ENCODE data around the gene RASSF5.
"Not testable (repeated sequence)": the region's sequence is repeated elsewhere in the genome, so short reads cannot be mapped to it uniquely, and the experiment has no call there.

RASSF5 gene

DNA sequence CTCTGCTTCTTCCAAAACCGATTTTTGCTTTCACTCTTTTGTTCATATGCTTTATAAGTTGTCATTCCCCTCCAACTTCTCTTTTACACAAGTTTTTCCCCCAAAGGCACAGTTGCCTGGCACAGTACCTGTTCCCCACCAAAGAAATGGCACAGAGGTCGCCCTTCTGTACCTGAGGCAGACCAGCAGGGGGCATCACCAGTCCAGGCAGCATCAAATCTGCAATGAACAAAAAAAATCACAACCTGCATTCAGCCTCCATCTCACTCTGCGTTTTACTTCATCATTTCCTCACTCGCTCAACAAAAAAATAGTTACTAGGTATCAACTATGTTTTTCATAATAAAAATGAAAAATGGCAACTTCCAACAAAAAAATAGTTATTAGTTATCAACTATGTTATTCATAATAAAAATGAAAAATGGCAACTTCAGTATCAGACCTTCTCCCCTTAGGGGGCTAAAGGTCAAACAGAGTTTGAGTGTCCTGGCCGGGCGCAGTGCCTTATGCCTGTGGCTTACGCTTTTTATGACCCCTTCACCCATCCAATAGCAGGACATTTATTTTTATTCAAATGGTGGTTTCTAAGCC, 100.9 kb downstream of the RASSF5 start:
- Histone ChIP-seq H3K36me3 (ENCODE audit: insufficient read depth, low read length) (peaks cover 57% of the 10 kb centered on the region), H3K4me1 (ENCODE audit: insufficient read depth, low read length) (peaks cover 8% of the 10 kb centered on the region), H3K27ac (ENCODE audit: low read depth, low read length) (no peak overlapping the region), H3K4me3 (ENCODE audit: low read depth in 1 of 2, low read length in 2 of 2) (no peak overlapping the region), H3K27me3 (ENCODE audit: control insufficient read depth in 1 of 2, insufficient read depth in 2 of 2, low read length in 2 of 2) (no peaks in the 10 kb centered on the region), H3K9me3 (ENCODE audit: low read length) (no peaks in the 10 kb centered on the region), H3K9ac (ENCODE audit: low read length) (no peak overlapping the region)

DNA sequence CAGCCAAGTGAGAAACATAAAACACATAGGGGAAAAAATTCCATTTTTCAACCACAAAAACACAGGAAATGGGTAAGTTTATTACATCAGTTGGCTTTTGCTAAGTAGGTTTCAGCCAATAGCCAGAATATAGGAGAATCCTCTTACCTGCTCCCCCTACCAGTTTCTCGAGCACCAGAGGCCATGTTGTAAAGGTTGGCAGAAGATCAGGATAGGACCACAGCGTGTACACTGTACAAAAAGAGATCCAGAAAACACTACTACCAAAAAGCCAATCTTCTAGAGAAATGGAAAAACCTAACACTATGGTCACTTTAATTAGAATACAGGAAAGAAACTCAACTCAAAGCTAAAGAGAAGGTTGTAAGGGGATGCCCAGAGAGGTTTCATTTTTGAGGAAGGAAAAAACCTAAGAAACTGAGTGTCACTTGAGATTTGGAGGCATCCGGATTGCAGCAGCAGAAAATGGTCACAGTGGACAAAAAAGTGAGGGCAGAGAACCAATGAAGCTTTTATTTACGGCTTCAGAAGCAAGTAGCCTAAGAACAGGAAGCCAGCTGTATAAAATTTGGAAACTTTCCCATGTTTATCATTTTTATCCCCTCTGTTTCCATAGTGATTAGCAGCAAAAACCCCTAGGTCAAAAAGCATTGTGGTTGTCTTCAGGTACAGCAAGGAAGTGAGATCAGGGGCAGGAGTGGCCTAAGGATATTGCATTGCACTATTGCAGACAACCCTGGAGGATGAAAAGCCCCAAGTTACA, 102.1 kb downstream of the RASSF5 start:
- Histone ChIP-seq H3K4me1 (ENCODE audit: insufficient read depth, low read length) (peaks cover 8% of the 10 kb centered on the region), H3K4me3 (ENCODE audit: low read depth in 1 of 2, low read length in 2 of 2) (no peak overlapping the region), H3K9me3 (ENCODE audit: low read length) (no peaks in the 10 kb centered on the region), H3K36me3 (ENCODE audit: insufficient read depth, low read length) (peaks cover 48% of the 10 kb centered on the region), H3K27ac (ENCODE audit: low read depth, low read length) (no peak overlapping the region), H3K9ac (ENCODE audit: low read length) (no peak overlapping the region), H3K27me3 (ENCODE audit: control insufficient read depth in 1 of 2, insufficient read depth in 2 of 2, low read length in 2 of 2) (no peaks in the 10 kb centered on the region)

DNA sequence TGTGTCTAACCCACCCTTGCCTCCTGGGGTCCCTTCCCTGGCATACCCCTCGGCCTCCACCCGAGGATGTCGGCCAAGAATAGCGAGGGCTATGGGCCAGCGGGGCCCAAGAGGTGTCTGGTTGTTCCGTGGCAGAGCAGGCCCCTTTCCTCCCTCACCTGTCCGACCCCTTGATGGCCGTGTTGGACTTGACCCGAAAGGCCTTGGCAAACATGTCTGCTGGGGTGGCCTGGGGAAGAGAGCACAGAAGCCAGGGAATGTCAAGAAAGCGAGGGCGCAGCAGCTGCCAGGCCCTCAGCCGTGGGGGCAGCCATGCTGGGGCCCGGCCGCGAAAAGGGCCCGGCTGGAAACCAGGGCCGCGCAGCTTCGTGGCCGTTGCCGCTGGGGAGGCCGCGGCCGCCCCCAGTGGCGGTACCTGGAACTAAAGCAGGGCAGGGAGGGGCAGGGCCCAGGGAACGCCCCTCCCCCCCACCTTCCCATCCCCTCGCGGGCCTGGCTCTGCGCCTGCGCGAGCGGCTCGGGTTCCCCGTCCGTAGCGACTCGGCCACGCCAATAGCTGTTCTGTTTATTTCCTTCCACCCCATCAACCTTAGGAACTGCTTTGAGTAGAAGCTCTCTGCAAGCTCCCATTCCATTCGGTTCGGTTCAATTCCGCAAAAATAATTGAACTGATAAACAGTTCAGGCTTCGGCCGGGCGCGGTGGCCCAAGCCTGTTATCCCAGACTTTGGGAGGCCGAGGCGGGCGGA, 105.0 kb downstream of the RASSF5 start, which contains the start of gene EIF2D:
Gene EIF2D (minus strand): TSS at position 337 of the 748 bp plus-strand sequence. CDS start 123 bp downstream, at position 214.
- Histone ChIP-seq H3K9me3 (ENCODE audit: low read length) (no peaks in the 10 kb centered on the region), H3K9ac (ENCODE audit: low read length) (peak within 1 kb of the TSS; percentile 99), H3K27me3 (ENCODE audit: control insufficient read depth in 1 of 2, insufficient read depth in 2 of 2, low read length in 2 of 2) (no peaks in the 10 kb centered on the region), H3K4me1 (ENCODE audit: insufficient read depth, low read length) (peaks cover 8% of the 10 kb centered on the region), H3K4me3 (ENCODE audit: low read depth in 1 of 2, low read length in 2 of 2) (peak within 1 kb of the TSS; percentile 80 to 99), H3K36me3 (ENCODE audit: insufficient read depth, low read length) (peaks cover 21% of the 10 kb centered on the region), H3K27ac (ENCODE audit: low read depth, low read length) (peak within 1 kb of the TSS; percentile 79)

DNA sequence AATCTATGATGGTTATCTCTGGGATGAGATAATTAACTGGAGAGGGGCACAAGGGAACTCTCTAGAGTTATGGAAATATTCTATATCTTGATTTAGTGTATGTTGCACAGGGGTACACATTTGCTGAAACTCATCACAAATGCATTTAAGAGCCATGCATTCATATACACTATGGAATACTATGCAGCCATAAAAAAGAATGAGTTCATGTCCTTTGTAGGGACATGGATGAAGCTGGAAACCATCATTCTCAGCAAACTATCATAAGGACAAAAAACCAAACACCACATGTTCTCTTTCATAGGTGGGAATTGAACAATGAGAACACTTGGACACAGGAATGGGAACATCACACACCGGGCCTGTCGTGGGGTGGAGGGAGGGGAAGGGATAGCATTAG, 119.1 kb downstream of the RASSF5 start:
- H3K4me3 ChIP-seq (ENCODE audit: low read depth in 1 of 2, low read length in 2 of 2); H3K4me1 ChIP-seq (ENCODE audit: insufficient read depth, low read length); H3K9me3 ChIP-seq (ENCODE audit: low read length); H3K9ac ChIP-seq (ENCODE audit: low read length); H3K36me3 ChIP-seq (ENCODE audit: insufficient read depth, low read length); H3K27ac ChIP-seq (ENCODE audit: low read depth, low read length); H3K27me3 ChIP-seq (ENCODE audit: control insufficient read depth in 1 of 2, insufficient read depth in 2 of 2, low read length in 2 of 2): not testable (repeated sequence)

DNA sequence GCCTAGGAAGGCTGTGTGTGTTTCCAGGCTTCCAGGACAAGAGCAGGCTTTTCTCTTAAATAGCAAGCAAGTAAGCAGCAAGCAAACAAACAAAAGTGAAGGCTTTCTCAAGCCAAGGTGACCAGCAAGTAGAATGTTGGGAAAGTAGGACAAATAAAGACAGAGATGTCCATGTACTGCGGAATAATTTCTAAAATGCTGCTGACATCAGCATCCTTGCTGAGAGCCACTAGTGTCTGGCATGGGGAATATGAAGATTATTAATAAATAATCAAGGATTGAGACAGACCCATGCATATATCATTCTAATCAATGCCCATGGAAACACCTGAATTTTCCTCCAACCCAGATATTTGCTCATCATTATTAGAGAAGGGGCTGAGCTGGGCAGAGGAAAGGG, 121.6 kb downstream of the RASSF5 start:
- Histone ChIP-seq H3K9me3 (ENCODE audit: low read length) (no peaks in the 10 kb centered on the region), H3K4me1 (ENCODE audit: insufficient read depth, low read length) (no peaks in the 10 kb centered on the region), H3K36me3 (ENCODE audit: insufficient read depth, low read length) (no peaks in the 10 kb centered on the region), H3K27ac (ENCODE audit: low read depth, low read length) (no peak overlapping the region), H3K4me3 (ENCODE audit: low read depth in 1 of 2, low read length in 2 of 2) (no peak overlapping the region), H3K9ac (ENCODE audit: low read length) (no peak overlapping the region), H3K27me3 (ENCODE audit: control insufficient read depth in 1 of 2, insufficient read depth in 2 of 2, low read length in 2 of 2) (no peaks in the 10 kb centered on the region)

DNA sequence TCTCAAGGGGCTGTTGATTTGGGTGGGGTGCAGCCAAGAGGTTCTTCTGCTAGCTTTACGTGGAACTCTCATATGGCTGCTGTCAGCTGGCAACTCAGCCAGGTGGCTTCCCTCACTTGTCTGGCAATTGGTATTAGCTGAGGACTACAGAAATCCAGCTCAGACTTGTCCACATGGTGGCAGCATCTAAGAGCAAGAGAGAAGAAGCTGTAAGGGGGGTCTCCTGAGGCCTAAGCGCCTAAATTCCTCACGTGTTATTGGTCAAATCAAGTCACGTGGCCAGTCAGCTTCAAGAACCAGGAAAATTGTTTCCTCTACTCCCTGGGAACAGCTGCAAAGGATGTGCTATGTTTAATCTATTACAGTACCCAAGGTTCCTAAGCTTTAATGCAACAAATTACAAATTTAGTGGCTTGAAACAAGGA, 123.8 kb downstream of the RASSF5 start:
- Histone ChIP-seq H3K4me1 (ENCODE audit: insufficient read depth, low read length) (peaks cover 9% of the 10 kb centered on the region), H3K27ac (ENCODE audit: low read depth, low read length) (no peak overlapping the region), H3K36me3 (ENCODE audit: insufficient read depth, low read length) (no peaks in the 10 kb centered on the region), H3K9me3 (ENCODE audit: low read length) (no peaks in the 10 kb centered on the region), H3K4me3 (ENCODE audit: low read depth in 1 of 2, low read length in 2 of 2) (no peak overlapping the region), H3K9ac (ENCODE audit: low read length) (no peak overlapping the region), H3K27me3 (ENCODE audit: control insufficient read depth in 1 of 2, insufficient read depth in 2 of 2, low read length in 2 of 2) (no peaks in the 10 kb centered on the region)

DNA sequence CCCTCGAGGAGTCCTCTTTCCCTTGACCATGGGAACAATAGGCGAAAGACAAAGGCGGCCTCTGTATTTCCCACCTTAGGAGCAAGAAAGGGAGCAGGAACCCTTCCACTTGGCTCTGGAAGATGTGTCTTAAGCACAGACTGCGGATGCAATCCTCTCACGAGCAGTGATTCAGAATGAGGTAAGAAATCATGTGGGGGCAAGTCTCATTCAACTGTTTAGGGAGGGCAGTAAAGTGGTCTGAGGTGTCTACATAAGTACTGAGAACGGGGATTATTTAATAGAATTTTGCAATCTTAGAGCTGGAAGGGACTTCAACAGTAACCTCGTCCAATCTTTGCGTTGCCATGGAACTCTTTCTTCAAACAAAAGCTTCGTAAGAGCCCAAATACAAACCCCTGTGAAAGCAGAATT, 126.4 kb downstream of the RASSF5 start:
- H3K9ac ChIP-seq (ENCODE audit: low read length), result no peak overlapping the region
- H3K27me3 ChIP-seq (ENCODE audit: control insufficient read depth in 1 of 2, insufficient read depth in 2 of 2, low read length in 2 of 2), result no peaks in the 10 kb centered on the region
- no peaks in the 10 kb centered on the region for H3K36me3 ChIP-seq (ENCODE audit: insufficient read depth, low read length)
- peaks cover 9% of the 10 kb centered on the region for H3K4me1 ChIP-seq (ENCODE audit: insufficient read depth, low read length)
- H3K4me3 ChIP-seq (ENCODE audit: low read depth in 1 of 2, low read length in 2 of 2), result no peak overlapping the region
- H3K9me3 ChIP-seq (ENCODE audit: low read length), result no peaks in the 10 kb centered on the region
- H3K27ac ChIP-seq (ENCODE audit: low read depth, low read length), result no peak overlapping the region

DNA sequence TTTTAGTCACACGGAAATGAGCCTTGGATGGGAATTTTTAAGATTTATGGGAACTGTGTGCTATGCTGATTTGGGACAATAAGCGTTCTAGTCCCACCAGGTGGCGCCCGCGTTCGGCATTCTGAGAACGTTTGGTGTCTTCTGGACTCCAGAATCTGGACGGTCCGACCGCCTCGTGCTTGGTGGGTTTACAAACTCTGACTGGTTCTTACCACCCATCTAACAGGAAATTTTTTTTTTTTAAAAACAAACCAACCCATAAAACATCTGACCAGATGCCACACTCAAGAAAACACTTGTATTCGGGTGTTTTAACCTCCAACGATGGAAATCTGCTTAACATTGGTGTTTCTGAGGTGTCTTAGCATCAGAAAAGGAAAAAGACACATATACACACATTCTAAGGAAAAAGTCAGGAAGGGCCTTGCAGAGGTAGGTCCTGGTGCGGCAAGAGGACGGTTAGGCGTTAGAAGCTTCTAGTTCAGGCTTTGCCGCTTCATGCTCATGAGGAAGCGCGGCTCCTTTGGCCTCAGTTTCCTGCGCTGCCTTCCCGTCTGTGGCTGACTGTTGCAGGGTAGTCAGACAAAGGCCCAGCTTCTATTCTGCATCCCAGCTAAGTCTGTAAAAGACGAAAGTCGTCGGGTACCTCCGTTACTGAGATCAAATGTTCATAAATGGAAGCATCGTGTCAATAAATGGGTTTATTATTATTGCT, 127.2 kb downstream of the RASSF5 start:
- Histone ChIP-seq H3K27ac (ENCODE audit: low read depth, low read length) (peak overlapping the region; percentile 84), H3K36me3 (ENCODE audit: insufficient read depth, low read length) (no peaks in the 10 kb centered on the region), H3K4me3 (ENCODE audit: low read depth in 1 of 2, low read length in 2 of 2) (peak overlapping the region in 1 of 2 donors; percentile 63), H3K27me3 (ENCODE audit: control insufficient read depth in 1 of 2, insufficient read depth in 2 of 2, low read length in 2 of 2) (no peaks in the 10 kb centered on the region), H3K4me1 (ENCODE audit: insufficient read depth, low read length) (peaks cover 9% of the 10 kb centered on the region), H3K9ac (ENCODE audit: low read length) (peak overlapping the region; percentile 28), H3K9me3 (ENCODE audit: low read length) (no peaks in the 10 kb centered on the region)

DNA sequence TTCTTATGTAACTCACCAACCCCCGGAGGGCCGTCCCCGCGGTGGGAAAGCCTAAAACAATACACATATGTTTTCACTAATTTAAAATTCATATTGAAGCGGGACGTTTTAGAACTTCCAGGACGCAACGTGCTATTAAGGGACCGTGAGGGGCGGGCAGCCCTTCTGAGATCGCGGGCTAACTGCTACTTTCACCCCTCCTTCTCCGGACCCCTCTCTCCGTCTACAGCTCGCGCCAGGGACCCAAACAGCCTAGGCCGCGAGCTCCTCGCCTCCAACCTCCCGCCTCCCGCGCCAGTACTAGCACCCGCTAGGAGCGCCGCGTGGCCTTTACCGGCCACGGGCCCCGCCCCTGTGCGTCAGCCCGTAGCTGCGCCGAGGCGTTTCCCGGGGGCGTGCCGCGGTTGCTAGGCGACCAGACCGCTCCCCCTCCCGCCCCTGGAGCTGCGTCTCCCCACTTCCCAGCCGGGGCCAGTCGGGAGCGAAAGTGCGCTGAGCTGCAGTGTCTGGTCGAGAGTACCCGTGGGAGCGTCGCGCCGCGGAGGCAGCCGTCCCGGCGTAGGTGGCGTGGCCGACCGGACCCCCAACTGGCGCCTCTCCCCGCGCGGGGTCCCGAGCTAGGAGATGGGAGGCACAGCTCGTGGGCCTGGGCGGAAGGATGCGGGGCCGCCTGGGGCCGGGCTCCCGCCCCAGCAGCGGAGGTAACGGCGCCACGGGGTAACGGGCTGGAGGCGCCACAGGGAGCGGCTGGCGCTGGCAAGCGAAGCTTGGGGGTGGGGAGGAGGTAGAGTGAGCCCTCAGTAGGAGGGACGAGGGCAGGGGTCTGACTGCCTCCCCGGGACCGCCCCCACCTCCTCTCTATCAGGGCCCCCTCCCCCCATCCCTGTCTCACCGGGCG, 128.0 kb downstream of the RASSF5 start, which contains the start of gene DYRK3:
Gene DYRK3 (plus strand): TSS at position 457 of the 898 bp plus-strand sequence. CDS start 168 bp downstream, at position 625.
- H3K27ac ChIP-seq (ENCODE audit: low read depth, low read length), result peak within 1 kb of the TSS; percentile 84
- peak within 1 kb of the TSS; percentile 63 to 96 for H3K4me3 ChIP-seq (ENCODE audit: low read depth in 1 of 2, low read length in 2 of 2)
- H3K36me3 ChIP-seq (ENCODE audit: insufficient read depth, low read length), result no peaks in the 10 kb centered on the region
- H3K9ac ChIP-seq (ENCODE audit: low read length), result peak within 1 kb of the TSS; percentile 40
- no peaks in the 10 kb centered on the region for H3K9me3 ChIP-seq (ENCODE audit: low read length)
- H3K27me3 ChIP-seq (ENCODE audit: control insufficient read depth in 1 of 2, insufficient read depth in 2 of 2, low read length in 2 of 2), result no peaks in the 10 kb centered on the region
- H3K4me1 ChIP-seq (ENCODE audit: insufficient read depth, low read length), result peaks cover 9% of the 10 kb centered on the region

DNA sequence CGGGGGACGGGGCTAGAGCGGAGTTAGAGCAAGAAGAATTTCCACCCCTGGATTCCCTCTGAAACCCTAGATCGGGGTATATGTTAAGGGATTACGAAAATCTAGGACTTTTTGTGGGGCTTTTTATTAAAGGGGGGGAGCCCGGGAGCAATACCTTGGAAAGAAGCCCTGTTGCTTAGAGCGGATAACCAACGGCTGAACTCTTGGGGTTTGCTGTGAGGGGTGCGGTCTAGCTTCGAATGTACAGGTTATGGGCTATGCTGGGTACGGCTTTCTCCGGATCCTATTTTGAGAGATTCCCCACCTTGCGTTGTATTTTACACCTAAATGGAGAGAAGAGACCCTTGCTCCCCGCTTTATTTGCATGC, 128.6 kb downstream of the RASSF5 start:
- Histone ChIP-seq H3K36me3 (ENCODE audit: insufficient read depth, low read length) (no peaks in the 10 kb centered on the region), H3K27ac (ENCODE audit: low read depth, low read length) (peak overlapping the region; percentile 84), H3K27me3 (ENCODE audit: control insufficient read depth in 1 of 2, insufficient read depth in 2 of 2, low read length in 2 of 2) (no peaks in the 10 kb centered on the region), H3K4me3 (ENCODE audit: low read depth in 1 of 2, low read length in 2 of 2) (peak overlapping the region; percentile 63 to 96), H3K9ac (ENCODE audit: low read length) (peak overlapping the region; percentile 40), H3K9me3 (ENCODE audit: low read length) (no peaks in the 10 kb centered on the region), H3K4me1 (ENCODE audit: insufficient read depth, low read length) (peaks cover 9% of the 10 kb centered on the region)

All from muscle layer of colon (tissue), 2 donors.